ENCODE data around the gene DAPK3.
"Not testable (repeated sequence)": the region's sequence is repeated elsewhere in the genome, so short reads cannot be mapped to it uniquely, and the experiment has no call there.

Gene DAPK3

DNA sequence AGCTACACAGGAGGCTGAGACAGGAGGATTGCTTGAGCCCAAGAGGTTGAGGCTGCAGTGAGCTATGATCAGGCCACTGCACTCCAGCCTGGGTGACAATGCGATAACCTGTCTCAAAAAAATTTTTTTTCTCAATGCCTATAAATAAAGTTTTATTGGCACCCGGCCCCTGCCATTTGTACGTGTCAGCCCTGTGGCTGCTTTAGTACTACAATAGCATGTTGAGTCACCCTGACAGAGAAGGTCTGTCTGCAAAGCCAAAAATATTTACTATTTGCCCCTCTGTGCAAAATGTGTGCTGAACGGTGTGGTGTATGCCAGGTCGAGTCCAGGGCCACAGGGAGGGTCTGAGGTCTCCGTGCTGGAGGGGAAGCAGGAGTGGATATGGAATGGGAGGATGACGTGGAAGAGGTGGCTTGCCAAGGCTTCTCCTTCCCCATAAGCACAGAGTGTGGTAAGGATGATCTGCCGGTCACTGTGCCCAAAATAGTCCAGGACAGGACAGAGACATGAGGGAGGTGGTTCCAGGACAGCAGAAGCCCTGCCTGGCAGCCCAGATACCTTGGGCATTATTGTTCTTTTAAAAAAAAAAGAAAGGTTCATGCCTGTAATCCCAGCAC lies 28.0 kb downstream of the DAPK3 start:
- Mint-ChIP-seq H3K27ac (no peak overlapping the region), H3K4me1 (peaks cover 7% of the 10 kb centered on the region), H3K9me3 (no peaks in the 10 kb centered on the region), H3K4me3 (no peak overlapping the region), H3K36me3 (no peaks in the 10 kb centered on the region), H3K27me3 (peaks cover 4% of the 10 kb centered on the region)
- DNase-seq, result no peak
- CTCF ChIA-PET, result no interaction called here

DNA sequence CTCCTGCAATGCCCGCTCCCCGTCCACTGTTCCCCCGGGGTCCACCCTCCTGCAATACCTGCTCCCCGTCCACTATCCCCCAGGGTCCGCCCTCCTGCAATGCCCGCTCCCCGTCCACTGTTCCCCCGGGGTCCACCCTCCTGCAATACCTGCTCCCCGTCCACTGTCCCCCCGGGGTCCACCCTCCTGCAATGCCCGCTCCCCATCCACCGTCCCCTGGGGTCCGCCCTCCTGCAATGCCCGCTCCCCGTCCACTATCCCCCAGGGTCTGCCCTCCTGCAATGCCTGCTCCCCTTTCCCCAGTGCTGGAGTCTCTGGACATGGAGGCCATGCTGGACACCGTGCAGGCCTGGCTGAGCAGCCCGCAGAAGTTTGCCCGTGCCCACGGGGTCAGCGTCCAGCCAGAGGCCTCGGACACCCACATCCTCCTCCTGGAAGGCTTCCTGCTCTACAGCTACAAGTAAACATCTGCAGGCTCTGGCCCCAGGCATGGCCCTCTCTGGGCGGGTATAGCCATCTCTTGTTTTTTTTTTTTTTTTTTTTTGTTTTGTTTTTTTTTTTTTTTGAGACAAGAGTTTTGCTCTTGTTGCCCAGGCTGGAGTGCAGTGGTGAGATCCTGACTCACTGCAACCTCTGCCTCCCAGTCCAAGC lies 32.5 kb downstream of the DAPK3 start:
- CTCF ChIA-PET, DNase-seq, H3K4me3 Mint-ChIP-seq, H3K4me1 Mint-ChIP-seq, H3K9me3 Mint-ChIP-seq, H3K27ac Mint-ChIP-seq, H3K36me3 Mint-ChIP-seq: not testable (repeated sequence)
- H3K27me3 Mint-ChIP-seq, result peaks cover 21% of the 10 kb centered on the region

DNA sequence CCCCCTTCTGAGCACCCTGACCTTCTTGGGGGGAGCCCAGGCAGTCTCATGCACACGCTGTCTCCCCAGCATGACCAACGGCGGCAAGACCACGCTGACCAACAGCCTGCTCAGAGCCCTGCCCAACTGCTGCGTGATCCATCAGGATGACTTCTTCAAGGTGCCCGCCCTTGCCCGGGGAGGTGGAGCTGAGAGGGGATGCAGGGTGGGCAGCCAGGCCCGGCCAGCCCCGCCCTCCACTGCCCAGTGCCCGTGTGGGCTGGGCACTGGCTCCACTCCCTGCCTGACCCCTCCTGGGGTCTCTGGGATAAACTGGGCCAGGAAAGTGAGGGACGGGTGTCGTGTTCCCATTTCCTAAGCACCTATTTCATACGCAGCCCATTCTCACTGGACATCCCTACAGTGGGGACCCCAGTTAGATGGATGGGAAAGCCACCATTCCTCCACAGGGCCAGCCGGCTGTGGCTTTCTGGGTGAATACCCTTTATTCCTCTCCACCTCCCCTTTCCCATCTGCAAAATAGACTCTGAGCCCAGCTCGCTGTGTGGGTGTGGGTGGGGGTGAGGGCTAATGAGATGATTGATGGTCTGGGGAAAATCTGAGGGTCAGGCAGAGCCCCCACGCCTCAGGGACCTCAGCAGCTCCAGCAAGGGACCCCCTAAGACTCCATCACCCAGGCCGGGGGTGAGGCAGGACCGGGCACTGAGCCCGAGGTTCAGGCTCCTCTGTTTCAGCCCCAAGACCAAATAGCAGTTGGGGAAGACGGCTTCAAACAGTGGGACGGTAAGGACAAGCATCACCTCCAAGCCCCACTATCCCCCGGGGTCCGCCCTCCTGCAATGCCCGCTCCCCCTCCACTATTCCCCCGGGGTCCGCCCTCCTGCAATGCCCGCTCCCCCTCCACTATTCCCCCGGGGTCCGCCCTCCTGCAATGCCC lies 34.1 kb downstream of the DAPK3 start:
- H3K4me3 Mint-ChIP-seq, result no peak overlapping the region
- CTCF ChIA-PET, result no interaction called here
- no peaks in the 10 kb centered on the region for H3K36me3 Mint-ChIP-seq
- no peak for DNase-seq
- H3K27me3 Mint-ChIP-seq, result peaks cover 37% of the 10 kb centered on the region
- no peak overlapping the region for H3K27ac Mint-ChIP-seq
- no peaks in the 10 kb centered on the region for H3K4me1 Mint-ChIP-seq
- H3K9me3 Mint-ChIP-seq, result no peaks in the 10 kb centered on the region

DNA sequence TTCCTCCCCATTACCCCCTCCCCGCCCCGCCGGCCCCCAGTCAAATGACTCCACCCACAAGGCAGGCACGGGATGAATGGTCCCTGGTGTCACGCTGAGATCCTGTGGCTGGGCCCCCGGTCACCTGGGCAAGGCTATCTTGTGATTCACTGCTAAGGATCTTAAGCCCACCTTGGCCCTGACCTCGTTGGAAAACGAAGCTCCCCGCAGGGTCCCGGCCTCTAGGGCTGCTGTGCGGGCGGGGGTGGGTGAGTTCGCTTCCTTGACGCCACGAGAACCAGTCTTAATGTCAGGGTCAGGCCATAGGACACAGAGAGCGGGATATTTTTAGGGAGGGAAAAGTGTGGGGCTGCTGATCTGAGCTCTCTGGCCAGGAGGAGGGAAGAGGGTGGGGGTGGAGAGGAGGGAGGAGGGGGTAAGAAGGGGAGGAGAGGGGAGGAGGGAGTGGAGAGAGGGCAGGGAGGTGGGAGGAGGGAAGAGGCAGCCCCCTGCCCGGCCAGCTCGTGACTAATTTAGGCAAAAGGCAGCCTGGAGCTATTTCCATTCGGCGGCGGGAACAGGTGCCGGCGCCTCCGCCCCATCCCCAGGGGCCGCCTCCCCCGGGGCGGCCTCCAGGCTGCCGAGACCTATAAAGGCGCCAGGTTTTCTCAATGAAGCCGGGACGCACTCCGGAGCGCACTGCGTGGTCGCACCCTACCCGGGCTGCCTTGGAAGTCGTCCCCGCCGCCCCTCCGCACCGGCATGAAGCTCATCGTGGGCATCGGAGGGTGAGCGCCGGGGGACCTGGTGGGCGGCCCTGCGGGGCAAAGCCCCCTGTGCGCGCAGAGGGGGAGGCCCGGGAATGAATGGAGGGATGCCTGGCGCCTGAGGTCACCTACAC lies 37.7 kb downstream of the DAPK3 start, which contains the start of gene NMRK2:
Gene NMRK2, plus strand, starts transcription at position 139 of the 880 bp plus-strand sequence. Its CDS starts 603 bp downstream, at position 742.
- Mint-ChIP-seq H3K4me1 (no peaks in the 10 kb centered on the region), H3K9me3 (no peaks in the 10 kb centered on the region), H3K27ac (no peak within 1 kb of the TSS), H3K4me3 (no peak within 1 kb of the TSS), H3K36me3 (no peaks in the 10 kb centered on the region), H3K27me3 (peaks cover 45% of the 10 kb centered on the region)
- CTCF ChIA-PET, result no interaction called here
- no peak for DNase-seq

DNA sequence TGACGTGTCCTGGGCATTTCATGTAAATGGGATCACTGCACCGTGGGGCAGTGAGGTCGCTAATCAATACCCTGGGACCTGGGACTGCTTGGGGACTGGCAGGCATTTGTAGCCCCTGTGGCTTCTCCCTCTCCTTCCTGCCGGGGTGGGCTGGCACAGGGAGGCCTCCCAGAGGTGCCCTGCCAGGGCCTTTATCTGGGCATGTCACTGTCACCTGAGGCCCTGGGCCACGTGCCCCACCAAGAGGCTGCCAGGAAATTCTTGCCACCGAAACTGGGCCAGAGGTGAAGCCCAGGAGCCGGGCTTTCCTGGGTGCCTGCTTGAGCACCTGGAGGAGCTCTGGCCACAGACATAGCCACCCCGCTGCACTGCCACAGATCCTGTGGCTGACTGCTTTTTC lies 39.9 kb downstream of the DAPK3 start:
- H3K4me1 Mint-ChIP-seq, result no peaks in the 10 kb centered on the region
- no peaks in the 10 kb centered on the region for H3K9me3 Mint-ChIP-seq
- H3K27me3 Mint-ChIP-seq, result peaks cover 45% of the 10 kb centered on the region
- H3K27ac Mint-ChIP-seq, result no peak overlapping the region
- H3K4me3 Mint-ChIP-seq, result no peak overlapping the region
- CTCF ChIA-PET, result no interaction called here
- no peaks in the 10 kb centered on the region for H3K36me3 Mint-ChIP-seq
- no peak for DNase-seq

DNA sequence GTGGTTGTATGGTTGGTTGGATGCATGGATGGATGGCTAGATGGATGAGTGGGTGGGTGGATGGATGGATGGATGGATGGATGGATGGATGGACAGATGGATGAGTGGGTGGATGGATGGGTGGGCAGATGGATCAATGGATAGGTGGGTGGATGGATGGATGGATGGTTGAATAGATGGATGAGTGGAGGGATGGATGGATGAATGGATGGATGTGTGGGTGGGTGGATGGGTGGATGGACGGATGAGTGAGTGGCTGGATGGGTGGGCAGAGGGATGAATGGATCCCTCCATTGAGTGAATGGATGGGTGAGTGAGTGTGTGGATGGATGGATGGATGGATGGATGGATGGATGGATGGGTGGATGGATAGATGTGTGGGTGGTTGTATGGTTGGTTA lies 47.0 kb downstream of the DAPK3 start:
- no peak for DNase-seq
- Mint-ChIP-seq H3K4me3 (no peak overlapping the region), H3K27ac (no peak overlapping the region), H3K4me1 (no peaks in the 10 kb centered on the region), H3K9me3 (peaks cover 23% of the 10 kb centered on the region), H3K27me3 (no peaks in the 10 kb centered on the region), H3K36me3 (no peaks in the 10 kb centered on the region)
- CTCF ChIA-PET, result no interaction called here

DNA sequence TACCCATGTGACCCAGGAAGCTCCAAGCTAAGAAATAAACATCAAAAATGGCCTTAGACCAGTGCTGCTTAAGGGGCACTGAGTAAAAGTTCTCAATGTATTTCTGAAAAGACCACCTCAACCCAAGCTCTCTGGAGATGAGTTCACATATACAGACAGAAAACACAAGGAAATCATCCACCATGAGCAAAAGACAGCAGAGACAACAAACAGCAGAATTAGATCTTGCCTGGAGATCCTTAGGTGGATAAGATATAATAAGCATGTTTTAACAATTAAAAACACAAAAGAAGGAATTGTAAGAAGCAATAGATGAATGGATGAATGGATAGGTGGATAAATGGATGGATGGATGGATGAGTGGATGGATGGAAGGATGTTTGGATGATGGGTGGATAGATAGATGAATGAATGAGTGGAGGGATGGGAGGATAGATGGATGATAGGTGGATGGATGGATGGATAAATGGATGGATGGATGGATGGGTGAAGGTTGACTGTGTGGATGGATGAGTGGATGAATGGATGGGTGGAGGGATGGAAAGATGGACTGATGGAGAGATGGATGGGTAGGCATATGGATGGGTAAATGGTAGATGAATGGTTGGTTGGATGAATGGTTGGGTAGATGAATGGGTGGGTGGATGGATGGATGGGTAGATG lies 47.7 kb downstream of the DAPK3 start:
- Mint-ChIP-seq H3K36me3 (no peaks in the 10 kb centered on the region), H3K27me3 (no peaks in the 10 kb centered on the region), H3K9me3 (peaks cover 23% of the 10 kb centered on the region), H3K27ac (no peak overlapping the region), H3K4me3 (no peak overlapping the region), H3K4me1 (no peaks in the 10 kb centered on the region)
- CTCF ChIA-PET, result no interaction called here
- DNase-seq, result no peak

DNA sequence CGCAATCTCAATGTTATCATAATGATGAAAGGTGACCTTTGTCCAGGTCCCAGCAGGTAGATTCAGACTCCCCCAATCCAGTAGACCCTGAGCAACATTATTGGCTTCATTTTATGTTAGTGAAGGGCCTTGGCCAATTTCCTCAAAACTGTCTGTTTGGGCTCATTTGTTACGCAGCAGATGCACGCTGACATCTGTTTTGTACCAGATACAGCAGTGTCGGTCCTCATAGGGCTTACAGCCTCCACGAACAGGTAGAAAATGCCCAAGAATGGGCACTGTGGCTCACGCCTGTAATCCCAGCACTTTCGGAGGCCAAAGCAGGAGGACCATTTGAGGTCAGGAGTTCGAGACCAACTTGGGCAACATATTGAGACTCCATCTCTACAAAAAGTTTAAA lies 51.1 kb downstream of the DAPK3 start:
- DNase-seq, result no peak
- Mint-ChIP-seq H3K9me3 (peaks cover 20% of the 10 kb centered on the region), H3K36me3 (no peaks in the 10 kb centered on the region), H3K27me3 (peaks cover 10% of the 10 kb centered on the region), H3K4me3 (no peak overlapping the region), H3K27ac (no peak overlapping the region), H3K4me1 (no peaks in the 10 kb centered on the region)
- CTCF ChIA-PET, result no interaction called here

DNA sequence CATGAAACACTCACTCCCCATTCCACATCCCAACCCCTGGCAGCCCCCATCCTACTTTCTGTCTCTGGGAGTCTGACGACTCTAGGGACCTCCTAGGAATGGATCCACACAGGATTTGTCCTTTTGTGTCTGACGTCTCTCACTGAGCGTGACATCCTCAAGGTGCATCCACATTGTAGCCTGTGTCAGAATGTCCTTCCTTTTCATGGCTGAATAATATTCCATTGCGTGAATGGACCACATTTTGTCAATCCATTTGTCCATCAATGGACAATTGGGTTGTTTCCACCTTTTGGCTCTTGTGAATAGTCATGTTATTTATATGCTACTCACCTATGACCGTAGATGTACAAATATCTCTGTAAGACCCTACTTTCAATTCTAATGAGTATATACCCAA lies 54.9 kb downstream of the DAPK3 start:
- Mint-ChIP-seq H3K4me3 (no peak overlapping the region), H3K9me3 (peaks cover 6% of the 10 kb centered on the region), H3K4me1 (no peaks in the 10 kb centered on the region), H3K27me3 (peaks cover 14% of the 10 kb centered on the region), H3K36me3 (no peaks in the 10 kb centered on the region), H3K27ac (no peak overlapping the region)
- DNase-seq, result no peak
- CTCF ChIA-PET, result no interaction called here

DNA sequence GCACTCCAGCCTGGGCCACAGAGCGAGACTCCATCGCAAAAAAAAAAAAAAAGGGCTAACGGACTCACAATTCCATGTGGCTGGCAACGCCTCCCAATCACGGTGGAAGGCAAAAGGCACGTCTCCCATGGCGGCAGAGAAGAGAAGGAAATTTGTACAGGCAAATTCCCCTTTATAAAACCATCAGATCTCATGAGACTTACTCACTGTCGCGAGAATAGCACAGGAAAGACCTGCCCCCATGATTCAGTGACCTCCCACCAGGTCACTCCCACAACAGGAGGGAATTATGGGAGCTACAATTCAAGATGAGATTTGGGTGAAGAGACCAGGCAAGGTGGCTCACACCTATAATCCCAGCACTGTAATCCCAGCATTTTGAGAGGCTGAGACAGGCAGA lies 56.7 kb downstream of the DAPK3 start:
- Mint-ChIP-seq H3K36me3 (no peaks in the 10 kb centered on the region), H3K4me1 (no peaks in the 10 kb centered on the region), H3K27ac (no peak overlapping the region), H3K9me3 (peaks cover 9% of the 10 kb centered on the region), H3K4me3 (no peak overlapping the region), H3K27me3 (peaks cover 14% of the 10 kb centered on the region)
- CTCF ChIA-PET, result no interaction called here
- no peak for DNase-seq

DNA sequence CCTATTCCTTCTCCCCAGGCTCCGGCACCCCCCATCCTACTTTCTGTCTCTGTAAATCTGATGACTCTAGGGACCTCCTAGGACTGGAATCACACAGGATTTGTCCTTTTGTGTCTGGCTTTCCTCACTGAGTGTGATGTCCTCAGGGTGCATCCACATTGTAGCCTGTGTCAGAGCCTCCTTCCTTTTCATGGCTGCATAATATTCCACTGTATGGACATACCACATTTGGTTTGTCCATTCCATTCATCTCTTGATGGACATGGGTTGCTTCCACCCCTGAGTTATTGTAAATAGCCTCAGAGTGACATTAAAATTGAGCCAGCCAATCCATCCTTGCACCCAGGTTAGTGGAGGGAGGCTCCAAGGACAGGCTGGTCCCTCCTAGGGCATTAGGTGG lies 60.8 kb downstream of the DAPK3 start:
- H3K36me3 Mint-ChIP-seq, result no peaks in the 10 kb centered on the region
- CTCF ChIA-PET, result no interaction called here
- H3K9me3 Mint-ChIP-seq, result peaks cover 10% of the 10 kb centered on the region
- H3K27me3 Mint-ChIP-seq, result peaks cover 3% of the 10 kb centered on the region
- no peak overlapping the region for H3K4me3 Mint-ChIP-seq
- no peaks in the 10 kb centered on the region for H3K4me1 Mint-ChIP-seq
- no peak overlapping the region for H3K27ac Mint-ChIP-seq
- DNase-seq, result no peak

All from activated naive CD4-positive, alpha-beta T cell treated with anti-CD3 and anti-CD28 coated beads, Interleukin-2, amount 10 ng/mL, durations not matched to agents 7 days and 5 days (primary cell).